GM18508 (cell line): ENCODE results near the gene CBLC.
A peak's percentile ranks its signal among the peaks of the same experiment; 100 is the strongest.
"Not testable (repeated sequence)": the region's sequence is repeated elsewhere in the genome, so short reads cannot be mapped to it uniquely, and the experiment has no call there.

ENCODE experiments used
- ATAC-seq: cut with Tn5 transposase; IDR thresholded peaks from one replicate; pipeline ENCODE4 v1.9.1; 2021; ENCODE audit warnings: moderate number of reproducible peaks; ENCODE audit not compliant: insufficient read depth, unreplicated experiment

Gene CBLC

GRCh38 chr19:44762038-44762437, 15.7 kb upstream of the CBLC start:
- ATAC-seq = no peak

- no peak for ATAC-seq
These were observed 12.4 kb upstream of the CBLC start for GRCh38 chr19:44765033-44765948.

GRCh38 chr19:44765949-44766335, 11.7 kb upstream of the CBLC start:
- no peak for ATAC-seq

GRCh38 chr19:44767295-44768180, 10.2 kb upstream of the CBLC start:
- no peak for ATAC-seq

GRCh38 chr19:44770550-44771257, 7.0 kb upstream of the CBLC start:
- ATAC-seq = peak; percentile 69

- ATAC-seq = not testable (repeated sequence)
These were observed 5.5 kb upstream of the CBLC start for GRCh38 chr19:44772144-44772543.

GRCh38 chr19:44772959-44773358, 4.7 kb upstream of the CBLC start:
- ATAC-seq = no peak

- no peak for ATAC-seq
These were observed 1.9 kb upstream of the CBLC start for GRCh38 chr19:44775676-44776240.

- no peak for ATAC-seq
These were observed 1.1 kb upstream of the CBLC start for GRCh38 chr19:44776402-44777096.

- no peak for ATAC-seq
These were observed 1.5 kb downstream of the CBLC start for GRCh38 chr19:44779150-44779549.

GRCh38 chr19:44781694-44782093, 4.0 kb downstream of the CBLC start:
- ATAC-seq = not testable (repeated sequence)

- no peak for ATAC-seq
These were observed 5.0 kb downstream of the CBLC start for GRCh38 chr19:44782729-44783128.

GRCh38 chr19:44783545-44783944, 5.9 kb downstream of the CBLC start:
- no peak for ATAC-seq

- ATAC-seq = no peak
These were observed 7.6 kb downstream of the CBLC start for GRCh38 chr19:44785271-44785670.

GRCh38 chr19:44785993-44786392, 8.3 kb downstream of the CBLC start:
- no peak for ATAC-seq

- ATAC-seq = no peak
These were observed 11.3 kb downstream of the CBLC start for GRCh38 chr19:44788971-44789370.

GRCh38 chr19:44789943-44790483, 12.3 kb downstream of the CBLC start:
- no peak for ATAC-seq

GRCh38 chr19:44792281-44792680, 14.6 kb downstream of the CBLC start:
- no peak for ATAC-seq

GRCh38 chr19:44794610-44795009, 16.9 kb downstream of the CBLC start:
- ATAC-seq = no peak
